ENCODE results near the gene DMC1.

Gene DMC1

GRCh38 chr22:38484244-38484643 lies 85.7 kb downstream of the DMC1 start:
- POLR2A ChIA-PET = interaction anchor here (1.0 kb wide), 1 partner anchor 18 kb away, joined by 3 read pairs; no protein-coding TSS in a partner anchor

GRCh38 chr22:38482662-38483308 lies 87.2 kb downstream of the DMC1 start:
- H3K27ac ChIP-seq (ENCODE audit: insufficient read depth in 1 of 2, low read depth in 1 of 2, low read length in 2 of 2, poor library complexity in 1 of 2, severe bottlenecking in 2 of 2) = no peak overlapping the region
- H3K4me1 ChIP-seq (ENCODE audit: control extremely low read depth in 1 of 4, control insufficient read depth in 4 of 4, insufficient read depth in 4 of 4, low read length in 3 of 4) = no peaks in the 10 kb centered on the region
- H3K36me3 ChIP-seq (ENCODE audit: control insufficient read depth in 4 of 4, insufficient read depth in 4 of 4, low read length in 3 of 4) = peaks cover 29 to 75% (median 61%) of the 10 kb centered on the region in 4 experiments

More at GRCh38 chr22:38484244-38484643, 85.7 kb downstream of the DMC1 start:
- CTCF ChIA-PET = interaction anchor here (1.1 to 1.3 kb wide), 2 partner anchors 9 to 10 kb away, joined by 3 read pairs; no protein-coding TSS in a partner anchor
- no peaks in the 10 kb centered on the region for H3K27me3 ChIP-seq (replicated peaks in 2 of 5; ENCODE audit: control insufficient read depth in 4 of 5, insufficient read depth in 5 of 5, low read length in 4 of 5)
- no peaks in the 10 kb centered on the region for H3K9me3 ChIP-seq (ENCODE audit: control extremely low read depth in 1 of 5, control insufficient read depth in 4 of 5, insufficient read depth in 2 of 5, low read depth in 1 of 5, low read length in 4 of 5)
- H3K4me3 ChIP-seq (ENCODE audit: control insufficient read depth in 1 of 7, extremely low read depth in 1 of 7, insufficient read depth in 4 of 7, low read depth in 2 of 7, low read length in 6 of 7) = no peak overlapping the region
- no peaks in the 10 kb centered on the region for H3K4me1 ChIP-seq (ENCODE audit: control extremely low read depth in 1 of 4, control insufficient read depth in 4 of 4, insufficient read depth in 4 of 4, low read length in 3 of 4)
- peaks cover 31 to 90% (median 73%) of the 10 kb centered on the region in 4 experiments for H3K36me3 ChIP-seq (ENCODE audit: control insufficient read depth in 4 of 4, insufficient read depth in 4 of 4, low read length in 3 of 4)
- no peak for DNase-seq
- WGBS (ENCODE audit: insufficient coverage) = 83% methylated on average over 1 of the region's 1 CpG
- H3K27ac ChIP-seq (ENCODE audit: insufficient read depth in 1 of 2, low read depth in 1 of 2, low read length in 2 of 2, poor library complexity in 1 of 2, severe bottlenecking in 2 of 2) = no peak overlapping the region

GRCh38 chr22:38481871-38482332 lies 88.1 kb downstream of the DMC1 start:
- Histone ChIP-seq H3K27me3 (replicated peaks in 2 of 5; ENCODE audit: control insufficient read depth in 4 of 5, insufficient read depth in 5 of 5, low read length in 4 of 5) (no peaks in the 10 kb centered on the region), H3K4me1 (ENCODE audit: control extremely low read depth in 1 of 4, control insufficient read depth in 4 of 4, insufficient read depth in 4 of 4, low read length in 3 of 4) (no peaks in the 10 kb centered on the region), H3K4me3 (ENCODE audit: control insufficient read depth in 1 of 7, extremely low read depth in 1 of 7, insufficient read depth in 4 of 7, low read depth in 2 of 7, low read length in 6 of 7) (no peak overlapping the region), H3K36me3 (ENCODE audit: control insufficient read depth in 4 of 4, insufficient read depth in 4 of 4, low read length in 3 of 4) (peaks cover 26 to 69% (median 54%) of the 10 kb centered on the region in 4 experiments), H3K27ac (ENCODE audit: insufficient read depth in 1 of 2, low read depth in 1 of 2, low read length in 2 of 2, poor library complexity in 1 of 2, severe bottlenecking in 2 of 2) (peak overlapping the region in 1 of 2 experiments; percentile 10), H3K9me3 (ENCODE audit: control extremely low read depth in 1 of 5, control insufficient read depth in 4 of 5, insufficient read depth in 2 of 5, low read depth in 1 of 5, low read length in 4 of 5) (no peaks in the 10 kb centered on the region)
- DNase-seq = no peak
- WGBS (ENCODE audit: insufficient coverage) = 99% methylated on average over 8 of the region's 8 CpGs
- POLR2A ChIA-PET = interaction anchor here (0.6 kb wide), 1 partner anchor 70 kb away, joined by 6 read pairs; no protein-coding TSS in a partner anchor
- CTCF ChIA-PET = interaction anchor here (0.9 to 1.0 kb wide), 2 partner anchors 8 to 20 kb away, joined by 3 read pairs; no protein-coding TSS in a partner anchor

More at GRCh38 chr22:38482662-38483308, 87.2 kb downstream of the DMC1 start:
- Histone ChIP-seq H3K9me3 (ENCODE audit: control extremely low read depth in 1 of 5, control insufficient read depth in 4 of 5, insufficient read depth in 2 of 5, low read depth in 1 of 5, low read length in 4 of 5) (no peaks in the 10 kb centered on the region), H3K4me3 (ENCODE audit: control insufficient read depth in 1 of 7, extremely low read depth in 1 of 7, insufficient read depth in 4 of 7, low read depth in 2 of 7, low read length in 6 of 7) (no peak overlapping the region), H3K27me3 (replicated peaks in 2 of 5; ENCODE audit: control insufficient read depth in 4 of 5, insufficient read depth in 5 of 5, low read length in 4 of 5) (no peaks in the 10 kb centered on the region)
- 97% methylated on average over 5 of the region's 6 CpGs for WGBS (ENCODE audit: insufficient coverage)
- DNase-seq = no peak
- POLR2A ChIA-PET = no interaction called here
- CTCF ChIA-PET = interaction anchor here (1.0 kb wide), 1 partner anchor 19 kb away, joined by 3 read pairs; no protein-coding TSS in a partner anchor

- Histone ChIP-seq H3K4me3 (ENCODE audit: control insufficient read depth in 1 of 7, extremely low read depth in 1 of 7, insufficient read depth in 4 of 7, low read depth in 2 of 7, low read length in 6 of 7) (no peak overlapping the region), H3K27me3 (replicated peaks in 2 of 5; ENCODE audit: control insufficient read depth in 4 of 5, insufficient read depth in 5 of 5, low read length in 4 of 5) (no peaks in the 10 kb centered on the region), H3K9me3 (ENCODE audit: control extremely low read depth in 1 of 5, control insufficient read depth in 4 of 5, insufficient read depth in 2 of 5, low read depth in 1 of 5, low read length in 4 of 5) (no peaks in the 10 kb centered on the region), H3K4me1 (ENCODE audit: control extremely low read depth in 1 of 4, control insufficient read depth in 4 of 4, insufficient read depth in 4 of 4, low read length in 3 of 4) (no peaks in the 10 kb centered on the region), H3K27ac (ENCODE audit: insufficient read depth in 1 of 2, low read depth in 1 of 2, low read length in 2 of 2, poor library complexity in 1 of 2, severe bottlenecking in 2 of 2) (no peak overlapping the region), H3K36me3 (ENCODE audit: control insufficient read depth in 4 of 4, insufficient read depth in 4 of 4, low read length in 3 of 4) (peaks cover 22 to 63% (median 49%) of the 10 kb centered on the region in 4 experiments)
- no peak for DNase-seq
- WGBS (ENCODE audit: insufficient coverage) = 86% methylated on average over 3 of the region's 3 CpGs
- POLR2A ChIA-PET = interaction anchor here (0.6 kb wide), 4 partner anchors 8 to 147 kb away, joined by 3 to 6 read pairs (median 3); no protein-coding TSS in a partner anchor
- CTCF ChIA-PET = interaction anchor here (0.9 kb wide), 2 partner anchors 9 to 14 kb away, joined by 3 read pairs; no protein-coding TSS in a partner anchor
These were observed 88.7 kb downstream of the DMC1 start for GRCh38 chr22:38481162-38481870.

- Histone ChIP-seq H3K27ac (ENCODE audit: insufficient read depth in 1 of 2, low read depth in 1 of 2, low read length in 2 of 2, poor library complexity in 1 of 2, severe bottlenecking in 2 of 2) (no peak overlapping the region), H3K4me1 (ENCODE audit: control extremely low read depth in 1 of 4, control insufficient read depth in 4 of 4, insufficient read depth in 4 of 4, low read length in 3 of 4) (no peaks in the 10 kb centered on the region), H3K9me3 (ENCODE audit: control extremely low read depth in 1 of 5, control insufficient read depth in 4 of 5, insufficient read depth in 2 of 5, low read depth in 1 of 5, low read length in 4 of 5) (no peaks in the 10 kb centered on the region), H3K4me3 (ENCODE audit: control insufficient read depth in 1 of 7, extremely low read depth in 1 of 7, insufficient read depth in 4 of 7, low read depth in 2 of 7, low read length in 6 of 7) (no peak overlapping the region), H3K27me3 (replicated peaks in 2 of 5; ENCODE audit: control insufficient read depth in 4 of 5, insufficient read depth in 5 of 5, low read length in 4 of 5) (no peaks in the 10 kb centered on the region), H3K36me3 (ENCODE audit: control insufficient read depth in 4 of 4, insufficient read depth in 4 of 4, low read length in 3 of 4) (peaks cover 15 to 43% (median 31%) of the 10 kb centered on the region in 4 experiments)
- CTCF ChIA-PET = interaction anchor here (0.5 to 1.5 kb wide), 3 partner anchors 12 to 49 kb away, joined by 3 to 5 read pairs (median 3); no protein-coding TSS in a partner anchor
- POLR2A ChIA-PET = no interaction called here
- WGBS (ENCODE audit: insufficient coverage) = 95% methylated on average over 3 of the region's 7 CpGs
- no peak for DNase-seq
These were observed 90.7 kb downstream of the DMC1 start for GRCh38 chr22:38479096-38479837.

- no peaks in the 10 kb centered on the region for H3K4me1 ChIP-seq (ENCODE audit: control extremely low read depth in 1 of 4, control insufficient read depth in 4 of 4, insufficient read depth in 4 of 4, low read length in 3 of 4)
- no peak overlapping the region for H3K4me3 ChIP-seq (ENCODE audit: control insufficient read depth in 1 of 7, extremely low read depth in 1 of 7, insufficient read depth in 4 of 7, low read depth in 2 of 7, low read length in 6 of 7)
- H3K27me3 ChIP-seq (replicated peaks in 2 of 5; ENCODE audit: control insufficient read depth in 4 of 5, insufficient read depth in 5 of 5, low read length in 4 of 5) = no peaks in the 10 kb centered on the region
- no CpG with 5 or more reads among the region's 1 CpG for WGBS (ENCODE audit: insufficient coverage)
- H3K27ac ChIP-seq (ENCODE audit: insufficient read depth in 1 of 2, low read depth in 1 of 2, low read length in 2 of 2, poor library complexity in 1 of 2, severe bottlenecking in 2 of 2) = no peak overlapping the region
- H3K9me3 ChIP-seq (ENCODE audit: control extremely low read depth in 1 of 5, control insufficient read depth in 4 of 5, insufficient read depth in 2 of 5, low read depth in 1 of 5, low read length in 4 of 5) = no peaks in the 10 kb centered on the region
- POLR2A ChIA-PET = no interaction called here
- CTCF ChIA-PET = no interaction called here
- H3K36me3 ChIP-seq (ENCODE audit: control insufficient read depth in 4 of 4, insufficient read depth in 4 of 4, low read length in 3 of 4) = peaks cover 12 to 26% (median 16%) of the 10 kb centered on the region in 4 experiments
- DNase-seq = no peak
These were observed 92.4 kb downstream of the DMC1 start for GRCh38 chr22:38477585-38477984.

Data from common myeloid progenitor, CD34-positive (primary cell).